HEK293 (cell line): Measurements from ENCODE around the gene FAM168A.

Source experiments
- CTCF ChIA-PET: fragments of 350-600 bp; formaldehyde crosslinking; extraction: SDS; loops from one replicate; lab custom pipeline; 2021; ENCODE audit warnings: antibody characterized with exemption; lab: Yijun Ruan, JAX
- POLR2A ChIA-PET: fragments of 300-600 bp; formaldehyde crosslinking; extraction: SDS; loops from one replicate; lab custom pipeline; 2020; ENCODE audit warnings: antibody characterized with exemption, inconsistent platforms; lab: Yijun Ruan, JAX
- H3K27ac ChIP-seq: fragments of 200-500 bp; sonication (Bioruptor generic); 2 replicates; pipeline ENCODE4 v1.5.1; 2014; ENCODE audit warnings: low read depth, low read length, control low read depth, inconsistent platforms; ENCODE audit errors: extremely low read depth
- H3K36me3 ChIP-seq, 2 experiments: fragments of 200-500 bp in 1 of 2; sonication (Bioruptor generic) in 1 of 2; 1 replicate in 1 of 2; 2 replicates in 1 of 2; pipeline ENCODE4 v1.5.1; 2014 to 2017; ENCODE audit warnings: inconsistent platforms in 2 of 2, low read length in 2 of 2; ENCODE audit not compliant: control insufficient read depth in 2 of 2, insufficient read depth in 1 of 2
- H3K4me1 ChIP-seq: fragments of 200-500 bp; sonication (Bioruptor generic); 2 replicates; pipeline ENCODE4 v1.5.1; 2014; ENCODE audit warnings: mild to moderate bottlenecking, low read length, inconsistent platforms; ENCODE audit not compliant: control insufficient read depth, insufficient read depth
- H3K4me3 ChIP-seq: 2 replicates; pipeline ENCODE4 v1.5.1; 2011; ENCODE audit warnings: low read depth, mild to moderate bottlenecking, control low read depth, low read length, moderate library complexity
- H3K9me3 ChIP-seq: fragments of 200-500 bp; sonication (Bioruptor generic); 2 replicates; pipeline ENCODE4 v1.5.1; 2014; ENCODE audit warnings: low read depth, low read length, inconsistent platforms; ENCODE audit not compliant: control insufficient read depth, insufficient read depth
- IKZF3 ChIP-seq: fragments of 450-650 bp; IDR thresholded peaks from 2 replicates; pipeline ENCODE4 v1.5.0; 2018; ENCODE audit warnings: missing biosample characterization, mild to moderate bottlenecking, missing genetic modification characterization, moderate library complexity
- SETDB1 ChIP-seq: IDR thresholded peaks from one replicate; pipeline ENCODE4 v1.6.1; 2017; ENCODE audit warnings: mild to moderate bottlenecking, low read length, moderate library complexity, mixed read lengths; ENCODE audit not compliant: insufficient read length
- ZBTB1 ChIP-seq: fragments of 450-650 bp; formaldehyde crosslinking; IDR thresholded peaks from 2 replicates; pipeline ENCODE4 v1.5.1; 2016; ENCODE audit warnings: missing biosample characterization, missing genetic modification characterization
- ZIC2 ChIP-seq: fragments of 450-650 bp; formaldehyde crosslinking; IDR thresholded peaks from 2 replicates; pipeline ENCODE4 v1.5.1; 2016; ENCODE audit warnings: missing biosample characterization, missing genetic modification characterization
- ZNF366 ChIP-seq: fragments of 450-650 bp; formaldehyde crosslinking; conservative IDR thresholded peaks from 2 replicates; pipeline ENCODE4 v1.5.1; 2016; ENCODE audit warnings: missing biosample characterization, missing genetic modification characterization
- ZNF530 ChIP-seq: fragments of 450-650 bp; formaldehyde crosslinking; IDR thresholded peaks from 2 replicates; pipeline ENCODE4 v1.5.1; 2016; ENCODE audit warnings: low read depth, missing biosample characterization, missing genetic modification characterization
- ZNF561 ChIP-seq: fragments of 450-650 bp; IDR thresholded peaks from 2 replicates; pipeline ENCODE4 v1.5.1; 2018; ENCODE audit warnings: missing biosample characterization, missing genetic modification characterization, borderline replicate concordance
- ZNF654 ChIP-seq: fragments of 450-650 bp; formaldehyde crosslinking; IDR thresholded peaks from 2 replicates; pipeline ENCODE4 v1.5.1; 2016; ENCODE audit warnings: low read depth, missing biosample characterization, missing genetic modification characterization
- TF ChIP-seq, protein P1 (sequence below): fragments of 450-650 bp; formaldehyde crosslinking; IDR thresholded peaks from 2 replicates; pipeline ENCODE4 v1.5.1; 2016; ENCODE audit warnings: missing biosample characterization, missing genetic modification characterization, low read depth
- TF ChIP-seq, protein P2 (sequence below): fragments of 450-650 bp; formaldehyde crosslinking; IDR thresholded peaks from 2 replicates; pipeline ENCODE4 v1.5.1; 2016; ENCODE audit warnings: missing biosample characterization, missing genetic modification characterization
- TF ChIP-seq, protein P3 (sequence below): fragments of 450-650 bp; formaldehyde crosslinking; IDR thresholded peaks from 2 replicates; pipeline ENCODE4 v1.5.1; 2016; ENCODE audit warnings: missing biosample characterization, missing genetic modification characterization

Gene FAM168A

DNA sequence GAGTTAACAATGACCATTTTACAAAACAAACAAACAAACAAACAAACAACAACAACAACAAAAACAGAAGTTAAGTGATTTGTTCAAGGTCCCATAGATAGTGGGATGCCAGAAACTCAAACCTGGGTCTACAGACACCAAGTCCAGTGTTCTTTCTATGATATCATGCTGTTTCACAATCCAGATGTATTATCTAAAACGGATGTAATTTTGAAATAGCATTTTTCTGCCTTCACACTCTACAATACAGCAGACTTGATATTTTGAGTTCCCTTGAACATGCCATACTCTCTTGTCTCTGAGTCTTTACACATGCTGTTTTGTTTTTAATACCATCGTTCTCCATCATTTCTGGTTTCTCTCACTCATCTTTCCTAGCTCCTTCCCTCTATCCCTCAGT, 117.2 kb downstream of the FAM168A start:
- Histone ChIP-seq H3K4me3 (no peak overlapping the region), H3K4me1 (peaks cover 7% of the 10 kb centered on the region; the same call in 1 of the 2 replicates), H3K36me3 (no peaks in the 10 kb centered on the region), H3K27ac (no peak overlapping the region), H3K9me3 (no peaks in the 10 kb centered on the region; the same call in 1 of the 2 replicates)
- CTCF ChIA-PET, result interaction anchor here (0.8 to 5.1 kb wide), 5 partner anchors 15 to 180 kb away, joined by 3 to 47 read pairs (median 31); no protein-coding TSS in a partner anchor
- POLR2A ChIA-PET, result interaction anchor here (0.6 kb wide), 1 partner anchor 173 kb away, joined by 3 read pairs; no protein-coding TSS in a partner anchor
- TF ChIP-seq, protein P1, sequence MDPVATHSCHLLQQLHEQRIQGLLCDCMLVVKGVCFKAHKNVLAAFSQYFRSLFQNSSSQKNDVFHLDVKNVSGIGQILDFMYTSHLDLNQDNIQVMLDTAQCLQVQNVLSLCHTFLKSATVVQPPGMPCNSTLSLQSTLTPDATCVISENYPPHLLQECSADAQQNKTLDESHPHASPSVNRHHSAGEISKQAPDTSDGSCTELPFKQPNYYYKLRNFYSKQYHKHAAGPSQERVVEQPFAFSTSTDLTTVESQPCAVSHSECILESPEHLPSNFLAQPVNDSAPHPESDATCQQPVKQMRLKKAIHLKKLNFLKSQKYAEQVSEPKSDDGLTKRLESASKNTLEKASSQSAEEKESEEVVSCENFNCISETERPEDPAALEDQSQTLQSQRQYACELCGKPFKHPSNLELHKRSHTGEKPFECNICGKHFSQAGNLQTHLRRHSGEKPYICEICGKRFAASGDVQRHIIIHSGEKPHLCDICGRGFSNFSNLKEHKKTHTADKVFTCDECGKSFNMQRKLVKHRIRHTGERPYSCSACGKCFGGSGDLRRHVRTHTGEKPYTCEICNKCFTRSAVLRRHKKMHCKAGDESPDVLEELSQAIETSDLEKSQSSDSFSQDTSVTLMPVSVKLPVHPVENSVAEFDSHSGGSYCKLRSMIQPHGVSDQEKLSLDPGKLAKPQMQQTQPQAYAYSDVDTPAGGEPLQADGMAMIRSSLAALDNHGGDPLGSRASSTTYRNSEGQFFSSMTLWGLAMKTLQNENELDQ (tag by site-specific recombination), result no peak
- TF ChIP-seq ZNF366, result 0 out of 2 replicates have a peak, but pooled peaks have one; percentile 25

DNA sequence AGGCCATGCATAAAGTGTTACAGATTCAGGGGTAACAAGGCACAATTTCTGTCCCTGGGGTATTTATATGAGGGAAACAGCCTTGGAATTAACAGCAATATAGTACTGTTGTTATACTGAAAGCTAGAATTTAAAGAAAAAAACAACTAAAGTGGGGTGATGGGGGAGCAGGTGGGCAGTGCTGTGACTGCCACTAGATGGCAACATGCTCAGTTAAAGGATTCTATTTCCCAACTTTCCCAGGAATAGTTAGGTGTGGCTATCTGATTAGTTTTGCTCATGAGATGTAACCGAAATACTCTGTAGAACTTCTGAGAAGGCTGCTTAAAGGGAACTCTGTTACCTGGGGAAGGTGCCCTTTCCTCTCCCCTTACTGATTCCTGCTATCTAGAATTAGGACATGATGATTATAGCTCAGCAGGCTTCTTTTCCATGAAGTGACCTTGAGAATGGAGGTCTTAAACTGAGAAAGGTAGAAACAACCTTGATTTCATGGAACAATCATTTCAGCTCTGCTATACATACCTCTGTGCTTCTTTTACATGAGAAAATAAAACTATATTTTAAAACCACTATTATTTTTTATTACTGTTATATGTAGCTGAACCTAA, 119.1 kb downstream of the FAM168A start:
- no peak overlapping the region for H3K27ac ChIP-seq
- ChIA-PET CTCF (interaction anchor here (0.6 to 5.1 kb wide), 52 partner anchors 8 to 357 kb away, joined by 3 to 47 read pairs (median 4); partner anchors contain the start of gene FAM168A), POLR2A (no interaction called here)
- no peaks in the 10 kb centered on the region; the same call in 1 of the 2 replicates for H3K9me3 ChIP-seq
- H3K4me3 ChIP-seq, result no peak overlapping the region
- H3K36me3 ChIP-seq, result no peaks in the 10 kb centered on the region
- H3K4me1 ChIP-seq, result peaks cover 7% of the 10 kb centered on the region; the same call in 1 of the 2 replicates
- TF ChIP-seq, protein P2, sequence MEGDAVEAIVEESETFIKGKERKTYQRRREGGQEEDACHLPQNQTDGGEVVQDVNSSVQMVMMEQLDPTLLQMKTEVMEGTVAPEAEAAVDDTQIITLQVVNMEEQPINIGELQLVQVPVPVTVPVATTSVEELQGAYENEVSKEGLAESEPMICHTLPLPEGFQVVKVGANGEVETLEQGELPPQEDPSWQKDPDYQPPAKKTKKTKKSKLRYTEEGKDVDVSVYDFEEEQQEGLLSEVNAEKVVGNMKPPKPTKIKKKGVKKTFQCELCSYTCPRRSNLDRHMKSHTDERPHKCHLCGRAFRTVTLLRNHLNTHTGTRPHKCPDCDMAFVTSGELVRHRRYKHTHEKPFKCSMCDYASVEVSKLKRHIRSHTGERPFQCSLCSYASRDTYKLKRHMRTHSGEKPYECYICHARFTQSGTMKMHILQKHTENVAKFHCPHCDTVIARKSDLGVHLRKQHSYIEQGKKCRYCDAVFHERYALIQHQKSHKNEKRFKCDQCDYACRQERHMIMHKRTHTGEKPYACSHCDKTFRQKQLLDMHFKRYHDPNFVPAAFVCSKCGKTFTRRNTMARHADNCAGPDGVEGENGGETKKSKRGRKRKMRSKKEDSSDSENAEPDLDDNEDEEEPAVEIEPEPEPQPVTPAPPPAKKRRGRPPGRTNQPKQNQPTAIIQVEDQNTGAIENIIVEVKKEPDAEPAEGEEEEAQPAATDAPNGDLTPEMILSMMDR (tag by site-specific recombination), result 0 out of 2 replicates have a peak, but pooled peaks have one; percentile 12
- TF ChIP-seq, protein P3, sequence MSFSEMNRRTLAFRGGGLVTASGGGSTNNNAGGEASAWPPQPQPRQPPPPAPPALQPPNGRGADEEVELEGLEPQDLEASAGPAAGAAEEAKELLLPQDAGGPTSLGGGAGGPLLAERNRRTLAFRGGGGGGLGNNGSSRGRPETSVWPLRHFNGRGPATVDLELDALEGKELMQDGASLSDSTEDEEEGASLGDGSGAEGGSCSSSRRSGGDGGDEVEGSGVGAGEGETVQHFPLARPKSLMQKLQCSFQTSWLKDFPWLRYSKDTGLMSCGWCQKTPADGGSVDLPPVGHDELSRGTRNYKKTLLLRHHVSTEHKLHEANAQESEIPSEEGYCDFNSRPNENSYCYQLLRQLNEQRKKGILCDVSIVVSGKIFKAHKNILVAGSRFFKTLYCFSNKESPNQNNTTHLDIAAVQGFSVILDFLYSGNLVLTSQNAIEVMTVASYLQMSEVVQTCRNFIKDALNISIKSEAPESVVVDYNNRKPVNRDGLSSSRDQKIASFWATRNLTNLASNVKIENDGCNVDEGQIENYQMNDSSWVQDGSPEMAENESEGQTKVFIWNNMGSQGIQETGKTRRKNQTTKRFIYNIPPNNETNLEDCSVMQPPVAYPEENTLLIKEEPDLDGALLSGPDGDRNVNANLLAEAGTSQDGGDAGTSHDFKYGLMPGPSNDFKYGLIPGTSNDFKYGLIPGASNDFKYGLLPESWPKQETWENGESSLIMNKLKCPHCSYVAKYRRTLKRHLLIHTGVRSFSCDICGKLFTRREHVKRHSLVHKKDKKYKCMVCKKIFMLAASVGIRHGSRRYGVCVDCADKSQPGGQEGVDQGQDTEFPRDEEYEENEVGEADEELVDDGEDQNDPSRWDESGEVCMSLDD, result no peak
- TF ChIP-seq IKZF3 (tag by site-specific recombination) (peak; percentile 71), ZBTB1 (tag by site-specific recombination) (no peak), ZNF561 (no peak), ZIC2 (tag by site-specific recombination) (no peak), ZNF654 (tag by site-specific recombination) (peak; percentile 46)

DNA sequence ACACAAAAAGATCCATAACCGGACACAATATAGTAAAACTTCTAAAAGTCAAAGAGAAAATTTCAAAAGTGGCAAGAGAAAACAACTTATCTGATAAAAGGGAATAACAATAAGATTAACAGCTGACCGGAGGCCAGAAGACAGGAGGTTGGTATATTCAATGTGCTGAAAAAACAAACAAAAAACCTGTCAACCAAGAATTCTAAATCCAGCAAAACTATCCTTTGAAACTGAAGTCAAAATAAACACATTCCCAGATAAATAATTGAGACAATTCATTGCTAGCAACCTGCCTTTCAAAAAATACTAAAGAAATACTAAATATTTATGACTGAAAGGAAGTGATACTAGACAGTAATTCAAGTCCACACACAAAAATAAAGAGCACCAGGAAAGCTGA, 120.4 kb downstream of the FAM168A start:
- H3K9me3 ChIP-seq, result no peaks in the 10 kb centered on the region; the same call in 1 of the 2 replicates
- H3K4me3 ChIP-seq, result no peak overlapping the region
- no peak overlapping the region for H3K27ac ChIP-seq
- H3K36me3 ChIP-seq, result no peaks in the 10 kb centered on the region
- CTCF ChIA-PET, result interaction anchor here (1.2 to 5.1 kb wide), 6 partner anchors 9 to 183 kb away, joined by 3 to 47 read pairs (median 22); no protein-coding TSS in a partner anchor
- POLR2A ChIA-PET, result no interaction called here
- H3K4me1 ChIP-seq, result peaks cover 7% of the 10 kb centered on the region; the same call in 1 of the 2 replicates
- TF ChIP-seq SETDB1 (peak; percentile 97), ZNF530 (tag by site-specific recombination) (no peak)
- TF ChIP-seq, all 188 proteins: peak for 1
